NCI-H187 treated with DMSO at 0.1 percent for 48 hours (cell line): ENCODE measurements around the gene YDJC.
"Not testable (repeated sequence)": the region's sequence is repeated elsewhere in the genome, so short reads cannot be mapped to it uniquely, and the experiment has no call there.

Experiments
- DNase-seq: peaks from one replicate; lab custom pipeline; 2025; lab: John Stamatoyannopoulos, UW

The YDJC gene

GRCh38 chr22:21629255-21630149 is at the start of gene YDJC:
TSS of gene YDJC (minus strand) at chr22:21630022. CDS start at chr22:21630014, 8 bp downstream.
- peak; percentile 48 for DNase-seq

DNA sequence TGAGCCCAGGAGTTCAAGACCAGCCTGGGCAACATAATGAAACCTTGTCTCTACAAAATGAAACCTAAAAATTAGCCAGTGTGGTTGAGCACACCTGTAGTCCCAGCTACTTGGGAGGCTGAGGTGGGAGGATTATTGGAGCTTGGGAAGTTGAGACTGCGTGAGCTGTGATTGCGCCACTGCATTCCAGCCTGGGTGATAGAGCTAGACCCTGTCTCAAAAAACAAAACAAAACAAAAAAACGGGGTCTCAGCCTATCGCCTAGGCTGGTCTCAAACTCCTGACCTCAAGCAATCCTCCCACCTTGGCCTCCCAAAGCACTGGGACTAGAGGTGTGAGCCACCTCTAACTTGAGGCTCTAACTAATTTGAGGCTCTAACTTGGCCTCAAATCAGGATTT is 49.6 kb upstream of the YDJC start:
- DNase-seq, result no peak

DNA sequence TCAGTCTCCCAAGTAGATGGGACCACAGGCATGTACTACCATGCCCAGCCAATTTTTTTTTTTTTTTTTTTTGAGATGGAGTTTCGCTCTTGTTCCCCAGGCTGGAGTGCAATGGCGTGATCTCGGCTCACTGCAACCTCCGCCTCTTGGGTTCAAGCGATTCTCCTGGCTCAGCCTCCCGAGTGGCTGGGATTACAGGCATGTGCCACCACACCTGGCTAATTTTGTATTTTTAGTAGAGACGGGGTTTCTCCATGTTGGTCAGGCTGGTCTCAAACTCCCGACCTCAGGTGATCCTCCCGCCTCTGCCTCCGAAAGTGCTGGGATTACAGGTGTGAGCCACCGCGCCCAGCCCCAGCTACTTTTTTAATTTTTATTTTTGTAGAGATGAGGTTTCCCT is 49.0 kb upstream of the YDJC start:
- DNase-seq, result not testable (repeated sequence)

DNA sequence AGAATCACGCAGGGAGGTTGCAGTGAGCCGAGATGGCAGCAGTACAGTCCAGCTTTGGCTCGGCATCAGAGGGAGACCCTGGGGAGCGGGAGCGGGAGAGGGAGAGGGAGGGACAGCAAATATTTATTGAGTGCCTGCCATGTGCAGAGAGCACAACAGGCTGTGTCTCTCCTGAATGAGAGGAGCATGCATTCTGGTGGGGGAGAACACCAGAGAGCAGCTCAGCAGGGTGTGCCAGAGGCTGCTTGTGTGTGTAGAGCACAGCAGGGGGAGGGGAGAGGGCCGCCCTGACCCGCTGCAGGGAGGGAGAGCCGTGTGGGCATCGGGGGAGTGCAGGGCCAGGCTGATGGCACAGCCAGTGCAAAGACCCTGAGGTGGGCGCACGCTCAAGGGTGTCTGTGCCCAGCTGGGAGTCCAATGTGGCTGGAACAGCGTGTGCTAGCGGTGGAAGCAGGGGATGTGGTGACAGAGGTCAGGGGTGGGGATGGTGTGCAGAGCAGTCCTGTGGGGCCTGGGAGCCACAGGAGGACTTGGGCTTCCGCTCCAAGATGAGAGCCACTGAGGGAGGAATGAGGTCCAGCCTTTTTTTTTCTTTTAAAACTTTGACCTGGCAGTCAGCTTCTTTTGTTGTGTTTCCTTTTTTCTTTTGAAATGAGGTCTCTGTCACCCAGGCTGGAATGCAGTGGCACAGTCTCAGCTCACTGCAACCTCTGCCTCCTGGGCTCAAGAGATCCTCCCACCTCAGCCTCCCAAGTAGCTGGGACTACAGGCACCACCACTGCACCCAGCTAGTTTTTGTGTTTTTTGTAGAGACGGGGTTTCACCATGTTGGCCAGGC is 48.0 kb upstream of the YDJC start:
- peak; percentile 10 for DNase-seq

- DNase-seq, result no peak
These were observed 44.9 kb upstream of the YDJC start for GRCh38 chr22:21674638-21675245.

- no peak for DNase-seq
These were observed 43.9 kb upstream of the YDJC start for GRCh38 chr22:21673534-21674321.

- no peak for DNase-seq
These were observed 42.3 kb upstream of the YDJC start for GRCh38 chr22:21672107-21672629.

- DNase-seq, result no peak
These were observed 39.2 kb upstream of the YDJC start for GRCh38 chr22:21669026-21669425.

DNA sequence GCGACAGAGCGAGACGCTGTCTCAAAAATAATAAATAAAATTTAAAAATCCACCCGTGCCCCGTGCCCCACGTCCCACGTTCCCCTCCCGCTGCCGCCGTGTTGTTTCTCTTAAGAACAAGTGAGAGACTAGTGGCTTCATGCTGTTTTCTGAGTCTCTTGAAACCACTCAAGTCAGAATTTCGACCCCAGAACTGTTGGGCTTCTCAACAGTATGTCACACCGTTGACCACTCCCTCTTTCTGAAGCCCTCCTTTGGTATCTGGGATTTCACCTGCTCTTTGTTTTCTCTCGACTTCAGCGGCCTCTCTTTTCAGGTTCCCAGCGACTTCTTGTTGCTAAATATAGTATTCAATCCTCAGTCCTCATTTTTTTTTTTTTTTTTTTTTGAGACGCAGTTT is 37.0 kb upstream of the YDJC start:
- DNase-seq, result no peak

- DNase-seq, result no peak
These were observed 35.4 kb upstream of the YDJC start for GRCh38 chr22:21665047-21665851.

- no peak for DNase-seq
These were observed 33.9 kb upstream of the YDJC start for GRCh38 chr22:21663738-21664137.

DNA sequence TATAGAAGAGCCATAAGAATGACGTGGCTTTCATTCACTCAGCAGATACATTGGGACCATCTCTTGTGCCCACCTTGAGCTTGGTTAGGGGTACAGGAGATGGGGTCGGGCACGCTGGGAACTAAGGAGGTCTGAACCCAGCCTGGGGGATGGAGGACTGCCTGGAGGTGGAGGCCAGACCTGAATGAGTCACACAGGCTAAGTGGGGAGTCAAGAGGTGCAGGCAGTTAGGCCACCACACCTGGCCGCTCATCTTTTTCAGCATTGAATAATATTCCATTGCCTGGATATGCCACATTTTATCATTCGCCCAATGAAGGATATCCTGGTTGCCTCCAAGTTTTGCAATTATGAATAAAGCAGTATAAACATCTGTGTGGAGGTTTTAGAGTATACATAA is 32.2 kb upstream of the YDJC start:
- no peak for DNase-seq

GRCh38 chr22:21660904-21661303 is 31.1 kb upstream of the YDJC start:
- no peak for DNase-seq

- DNase-seq, result no peak
These were observed 30.2 kb upstream of the YDJC start for GRCh38 chr22:21659864-21660525.

GRCh38 chr22:21657360-21658032 is 27.7 kb upstream of the YDJC start:
- DNase-seq, result no peak

- no peak for DNase-seq
These were observed 27.2 kb upstream of the YDJC start for GRCh38 chr22:21657020-21657359.

GRCh38 chr22:21652547-21653545 is 23.0 kb upstream of the YDJC start:
- DNase-seq, result no peak

GRCh38 chr22:21652010-21652546 is 22.3 kb upstream of the YDJC start:
- DNase-seq, result peak; percentile 26
